Stimulated activated CD4-positive, alpha-beta T cell treated with anti-CD3 and anti-CD28 coated beads, TNF-alpha, amount 100 ng/mL, for 1 hour (primary cell): ENCODE data around the gene COQ2.
"Not testable (repeated sequence)": the region's sequence is repeated elsewhere in the genome, so short reads cannot be mapped to it uniquely, and the experiment has no call there.

Source experiments
- DNase-seq, 3 donors: peaks; one replicate each; pipeline ENCODE4 v3.0.0-alpha.2; 2020; ENCODE audit warnings: low read depth in 3 of 3, low spot score in 1 of 3

The COQ2 gene

GRCh38 chr4:83284193-83285054 lies at the start of gene COQ2:
COQ2 (minus strand) TSS chr4:83284798; CDS start chr4:83284764, 34 bp downstream.
- peak; percentile 77 to 90 (median 87) for DNase-seq

- DNase-seq = no peak
Measured at GRCh38 chr4:83331956-83332355, 47.4 kb upstream of the COQ2 start.

GRCh38 chr4:83329521-83330110 lies 45.0 kb upstream of the COQ2 start:
- DNase-seq = no peak

GRCh38 chr4:83328521-83329187 lies 44.1 kb upstream of the COQ2 start:
- no peak for DNase-seq

GRCh38 chr4:83326546-83326945 lies 41.9 kb upstream of the COQ2 start:
- no peak for DNase-seq

GRCh38 chr4:83325306-83325705 lies 40.7 kb upstream of the COQ2 start:
- DNase-seq = not testable (repeated sequence)

GRCh38 chr4:83323136-83323535 lies 38.5 kb upstream of the COQ2 start:
- no peak for DNase-seq

- no peak for DNase-seq
Measured at GRCh38 chr4:83320548-83320947, 36.0 kb upstream of the COQ2 start.

- DNase-seq = no peak
Measured at GRCh38 chr4:83318666-83319065, 34.1 kb upstream of the COQ2 start.

- no peak for DNase-seq
Measured at GRCh38 chr4:83317671-83318070, 33.1 kb upstream of the COQ2 start.

GRCh38 chr4:83316459-83317165 lies 32.0 kb upstream of the COQ2 start:
- no peak for DNase-seq

GRCh38 chr4:83315341-83315870 lies 30.8 kb upstream of the COQ2 start:
- DNase-seq = no peak

- DNase-seq = no peak
Measured at GRCh38 chr4:83308672-83309071, 24.1 kb upstream of the COQ2 start.

GRCh38 chr4:83307920-83308319 lies 23.3 kb upstream of the COQ2 start:
- no peak for DNase-seq

- no peak for DNase-seq
Measured at GRCh38 chr4:83305187-83305586, 20.6 kb upstream of the COQ2 start.

- no peak for DNase-seq
Measured at GRCh38 chr4:83297548-83298260, 13.1 kb upstream of the COQ2 start.

GRCh38 chr4:83293305-83294046 lies 8.9 kb upstream of the COQ2 start:
- DNase-seq = no peak

GRCh38 chr4:83290059-83290774 lies 5.6 kb upstream of the COQ2 start:
- not testable (repeated sequence) for DNase-seq

GRCh38 chr4:83288381-83288780 lies 3.8 kb upstream of the COQ2 start:
- DNase-seq = not testable (repeated sequence)
